Neural cell (in vitro differentiated cells): ENCODE results near the gene MN1.

Experiments
- CTCF ChIP-seq: fragments of 450-650 bp; IDR thresholded peaks from 2 replicates; pipeline ENCODE4 v1.5.1; 2014; ENCODE audit warnings: antibody characterized with exemption, mild to moderate bottlenecking, moderate library complexity; ENCODE audit not compliant: poor library complexity, severe bottlenecking
- EP300 ChIP-seq: fragments of 450-650 bp; conservative IDR thresholded peaks from 2 replicates; pipeline ENCODE4 v1.6.1; 2014; ENCODE audit warnings: antibody characterized with exemption, mild to moderate bottlenecking, moderate library complexity; ENCODE audit not compliant: poor library complexity, severe bottlenecking
- EZH2 ChIP-seq: fragments of 200-600, 300-800 bp; shearing (Covaris generic), sonication (generic); IDR thresholded peaks from 2 replicates; pipeline ENCODE4 v1.6.1; 2014; ENCODE audit warnings: antibody characterized with exemption, low read length, borderline replicate concordance, mild to moderate bottlenecking; ENCODE audit not compliant: insufficient read depth, poor library complexity, severe bottlenecking
- POLR2AphosphoS5 ChIP-seq: IDR thresholded peaks from 2 replicates; pipeline ENCODE4 v1.6.1; 2012
- RAD21 ChIP-seq: fragments of 450-650 bp; conservative IDR thresholded peaks from 2 replicates; pipeline ENCODE4 v1.6.1; 2014; ENCODE audit warnings: antibody characterized with exemption, mild to moderate bottlenecking, moderate library complexity
- SMC3 ChIP-seq: fragments of 450-650 bp; conservative IDR thresholded peaks from 2 replicates; pipeline ENCODE4 v1.6.1; 2014; ENCODE audit warnings: antibody characterized with exemption, mild to moderate bottlenecking, moderate library complexity; ENCODE audit not compliant: poor library complexity
- TF ChIP-seq, protein P1 (sequence below): IDR thresholded peaks from 2 replicates; pipeline ENCODE4 v1.6.1; 2012; ENCODE audit warnings: borderline replicate concordance

GRCh38 chr22:27706489-27706888 is 95.1 kb downstream of the MN1 start:
- TF ChIP-seq POLR2AphosphoS5 (no peak), EZH2 (no peak), CTCF (no peak), EP300 (no peak), SMC3 (no peak), RAD21 (no peak)
- TF ChIP-seq, protein P1, sequence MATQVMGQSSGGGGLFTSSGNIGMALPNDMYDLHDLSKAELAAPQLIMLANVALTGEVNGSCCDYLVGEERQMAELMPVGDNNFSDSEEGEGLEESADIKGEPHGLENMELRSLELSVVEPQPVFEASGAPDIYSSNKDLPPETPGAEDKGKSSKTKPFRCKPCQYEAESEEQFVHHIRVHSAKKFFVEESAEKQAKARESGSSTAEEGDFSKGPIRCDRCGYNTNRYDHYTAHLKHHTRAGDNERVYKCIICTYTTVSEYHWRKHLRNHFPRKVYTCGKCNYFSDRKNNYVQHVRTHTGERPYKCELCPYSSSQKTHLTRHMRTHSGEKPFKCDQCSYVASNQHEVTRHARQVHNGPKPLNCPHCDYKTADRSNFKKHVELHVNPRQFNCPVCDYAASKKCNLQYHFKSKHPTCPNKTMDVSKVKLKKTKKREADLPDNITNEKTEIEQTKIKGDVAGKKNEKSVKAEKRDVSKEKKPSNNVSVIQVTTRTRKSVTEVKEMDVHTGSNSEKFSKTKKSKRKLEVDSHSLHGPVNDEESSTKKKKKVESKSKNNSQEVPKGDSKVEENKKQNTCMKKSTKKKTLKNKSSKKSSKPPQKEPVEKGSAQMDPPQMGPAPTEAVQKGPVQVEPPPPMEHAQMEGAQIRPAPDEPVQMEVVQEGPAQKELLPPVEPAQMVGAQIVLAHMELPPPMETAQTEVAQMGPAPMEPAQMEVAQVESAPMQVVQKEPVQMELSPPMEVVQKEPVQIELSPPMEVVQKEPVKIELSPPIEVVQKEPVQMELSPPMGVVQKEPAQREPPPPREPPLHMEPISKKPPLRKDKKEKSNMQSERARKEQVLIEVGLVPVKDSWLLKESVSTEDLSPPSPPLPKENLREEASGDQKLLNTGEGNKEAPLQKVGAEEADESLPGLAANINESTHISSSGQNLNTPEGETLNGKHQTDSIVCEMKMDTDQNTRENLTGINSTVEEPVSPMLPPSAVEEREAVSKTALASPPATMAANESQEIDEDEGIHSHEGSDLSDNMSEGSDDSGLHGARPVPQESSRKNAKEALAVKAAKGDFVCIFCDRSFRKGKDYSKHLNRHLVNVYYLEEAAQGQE, result no peak
